Esophagus squamous epithelium (tissue), 5 donors: ENCODE data around the gene PCARE. TPM values are rescaled to one million over a fixed set of nuclear protein-coding genes. Genes with fewer than 3 reads are reported as not detected.
"Not testable (repeated sequence)": the region's sequence is repeated elsewhere in the genome, so short reads cannot be mapped to it uniquely, and the experiment has no call there.

Experiments used
- DNase-seq: peaks from one replicate; lab custom pipeline; 2025; lab: John Stamatoyannopoulos, UW
- H3K27ac ChIP-seq, 4 donors: fragments of 200-600 bp; sonication (generic); one replicate each; pipeline ENCODE4 v1.5.1; 2016 to 2019; ENCODE audit warnings: mild to moderate bottlenecking in 1 of 4
- H3K27me3 ChIP-seq, 4 donors: fragments of 200-600 bp; sonication (generic); 1 replicate in 3 of 4; 2 replicates in 1 of 4; pipeline versions ENCODE4 v1.5.1 to v1.6.0; 2017 to 2021; ENCODE audit warnings: antibody characterized with exemption in 1 of 4
- H3K36me3 ChIP-seq, 3 donors: fragments of 200-600 bp; sonication (generic); one replicate each; pipeline ENCODE4 v1.5.1; 2016 to 2019
- H3K4me1 ChIP-seq, 3 donors: fragments of 200-600 bp; sonication (generic); one replicate each; pipeline ENCODE4 v1.5.1; 2017 to 2019
- H3K4me3 ChIP-seq, 4 donors: fragments of 200-600 bp; sonication (generic); 1 replicate in 3 of 4; 2 replicates in 1 of 4; pipeline ENCODE4 v1.5.1; 2016 to 2019; ENCODE audit warnings: mild to moderate bottlenecking in 2 of 4, moderate library complexity in 1 of 4
- H3K9me3 ChIP-seq, 3 donors: fragments of 200-600 bp; sonication (generic); one replicate each; pipeline ENCODE4 v1.5.1; 2016 to 2019
- POLR2A ChIP-seq, 4 donors: fragments of 450-650 bp; IDR thresholded peaks; one replicate each; pipeline ENCODE4 v1.6.1; 2017; ENCODE audit warnings: antibody characterized with exemption in 4 of 4, mild to moderate bottlenecking in 4 of 4, moderate library complexity in 3 of 4
- WGBS, 2 donors: methylation state at CpG; one replicate each; pipeline ENCODE4 v1.1.5; 2018; 5-methylcytosine and 5-hydroxymethylcytosine counted together
- intact Hi-C: fragments of 100-400 bp; cut with DNase I; formaldehyde crosslinking; loops from one replicate; pipeline ENCODE4 v1.15.0; 2022
- total RNA-seq, 4 donors: library from RNA; depleted of rRNA; stranded (reverse); fragments of >200 nt; gene quantifications; one replicate each; pipeline ENCODE4 v1.1.0, GENCODE V29; 2016
- TF ChIP-seq, protein P1 (sequence below), 6 experiments: fragments of 450-650 bp in 4 of 6; fragments of 200-600 bp in 2 of 6; sonication (generic) in 2 of 6; IDR thresholded peaks; one replicate each; pipeline ENCODE4 v1.5.1; 2016 to 2019; ENCODE audit warnings: antibody characterized with exemption in 6 of 6, mild to moderate bottlenecking in 4 of 6, moderate library complexity in 4 of 6
- donor health status: DM: yes; HTN: yes; CAD: no.

The PCARE gene
- total RNA-seq, 4 donors from 2014 or later: 0.04 TPM; not detected in 3

DNA sequence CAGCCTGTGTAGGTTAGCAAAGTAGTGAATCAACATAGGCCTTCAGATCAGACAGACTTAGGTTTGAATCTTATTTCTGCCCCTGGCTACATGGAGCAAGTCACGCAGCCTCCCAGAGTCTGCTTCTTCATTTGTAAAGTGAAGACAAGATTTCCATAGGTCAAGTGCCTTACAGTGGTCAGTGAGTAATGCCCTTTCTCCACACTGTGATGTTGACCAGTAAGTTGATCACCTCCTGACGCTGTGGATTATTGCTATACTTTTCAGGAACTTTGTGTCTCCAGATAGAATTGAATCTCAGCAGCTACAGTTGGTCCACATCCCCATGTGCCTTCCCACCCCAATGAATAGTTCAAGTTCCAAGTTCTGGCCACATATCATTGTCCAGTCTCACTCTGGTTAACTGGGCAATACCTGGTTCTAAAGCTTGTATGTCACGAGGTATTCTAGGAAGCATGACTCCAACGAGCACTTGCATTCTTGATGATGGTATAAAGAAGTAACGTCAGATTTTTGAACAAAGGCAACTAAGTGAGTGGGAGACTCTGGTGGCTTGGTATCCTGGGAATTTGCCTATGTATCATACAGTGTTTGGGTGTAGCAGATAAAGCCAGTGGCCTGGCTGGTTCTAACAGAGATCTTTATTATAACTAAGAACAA is 38.8 kb upstream of the PCARE start:
- Histone ChIP-seq H3K4me3 (no peak overlapping the region), H3K9me3 (no peaks in the 10 kb centered on the region), H3K27me3 (peaks cover 0 to 3% (median 0%) of the 10 kb centered on the region in 4 donors), H3K27ac (peak overlapping the region; percentile 96 to 99 (median 98)), H3K36me3 (no peaks in the 10 kb centered on the region), H3K4me1 (peaks cover 24 to 66% (median 27%) of the 10 kb centered on the region in 3 donors)
- WGBS, 2 donors: 85 to 91% methylated on average over 5 of the region's 5 CpGs
- intact Hi-C loops: no loop called here
- TF ChIP-seq, protein P1, sequence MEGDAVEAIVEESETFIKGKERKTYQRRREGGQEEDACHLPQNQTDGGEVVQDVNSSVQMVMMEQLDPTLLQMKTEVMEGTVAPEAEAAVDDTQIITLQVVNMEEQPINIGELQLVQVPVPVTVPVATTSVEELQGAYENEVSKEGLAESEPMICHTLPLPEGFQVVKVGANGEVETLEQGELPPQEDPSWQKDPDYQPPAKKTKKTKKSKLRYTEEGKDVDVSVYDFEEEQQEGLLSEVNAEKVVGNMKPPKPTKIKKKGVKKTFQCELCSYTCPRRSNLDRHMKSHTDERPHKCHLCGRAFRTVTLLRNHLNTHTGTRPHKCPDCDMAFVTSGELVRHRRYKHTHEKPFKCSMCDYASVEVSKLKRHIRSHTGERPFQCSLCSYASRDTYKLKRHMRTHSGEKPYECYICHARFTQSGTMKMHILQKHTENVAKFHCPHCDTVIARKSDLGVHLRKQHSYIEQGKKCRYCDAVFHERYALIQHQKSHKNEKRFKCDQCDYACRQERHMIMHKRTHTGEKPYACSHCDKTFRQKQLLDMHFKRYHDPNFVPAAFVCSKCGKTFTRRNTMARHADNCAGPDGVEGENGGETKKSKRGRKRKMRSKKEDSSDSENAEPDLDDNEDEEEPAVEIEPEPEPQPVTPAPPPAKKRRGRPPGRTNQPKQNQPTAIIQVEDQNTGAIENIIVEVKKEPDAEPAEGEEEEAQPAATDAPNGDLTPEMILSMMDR (IDR thresholded peaks at IDR 0.05): no peak
- no peak for TF ChIP-seq POLR2A (IDR thresholded peaks at IDR 0.05)
- no peak for DNase-seq

DNA sequence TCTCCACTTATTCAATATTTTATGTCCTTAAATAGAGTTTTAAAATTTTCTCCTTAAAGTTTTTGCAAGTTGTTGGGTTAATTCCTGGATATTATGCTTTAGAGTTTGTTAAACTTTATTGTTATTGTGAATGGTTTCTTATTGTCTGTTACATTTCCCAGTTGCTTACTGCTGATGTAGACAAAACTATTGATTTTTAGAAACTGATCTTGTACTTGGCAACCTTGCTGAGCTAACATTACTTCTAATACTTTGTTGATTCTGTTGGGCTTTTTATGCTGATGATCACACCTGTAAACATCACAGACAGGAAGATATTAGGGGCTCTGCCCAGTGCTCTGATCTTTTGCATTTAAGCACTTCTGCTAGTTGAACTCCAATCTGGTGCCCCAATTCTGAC is 38.1 kb upstream of the PCARE start:
- DNase-seq: no peak
- Histone ChIP-seq H3K27ac (peak overlapping the region in 1 of 4 donors; percentile 96), H3K9me3 (no peaks in the 10 kb centered on the region), H3K36me3 (no peaks in the 10 kb centered on the region), H3K27me3 (peaks cover 0 to 3% (median 0%) of the 10 kb centered on the region in 4 donors), H3K4me1 (peaks cover 19 to 66% (median 27%) of the 10 kb centered on the region in 3 donors), H3K4me3 (no peak overlapping the region)
- intact Hi-C loops: no loop called here
- TF ChIP-seq POLR2A (IDR thresholded peaks at IDR 0.05): no peak
- TF ChIP-seq, protein P1 (IDR thresholded peaks at IDR 0.05): no peak

DNA sequence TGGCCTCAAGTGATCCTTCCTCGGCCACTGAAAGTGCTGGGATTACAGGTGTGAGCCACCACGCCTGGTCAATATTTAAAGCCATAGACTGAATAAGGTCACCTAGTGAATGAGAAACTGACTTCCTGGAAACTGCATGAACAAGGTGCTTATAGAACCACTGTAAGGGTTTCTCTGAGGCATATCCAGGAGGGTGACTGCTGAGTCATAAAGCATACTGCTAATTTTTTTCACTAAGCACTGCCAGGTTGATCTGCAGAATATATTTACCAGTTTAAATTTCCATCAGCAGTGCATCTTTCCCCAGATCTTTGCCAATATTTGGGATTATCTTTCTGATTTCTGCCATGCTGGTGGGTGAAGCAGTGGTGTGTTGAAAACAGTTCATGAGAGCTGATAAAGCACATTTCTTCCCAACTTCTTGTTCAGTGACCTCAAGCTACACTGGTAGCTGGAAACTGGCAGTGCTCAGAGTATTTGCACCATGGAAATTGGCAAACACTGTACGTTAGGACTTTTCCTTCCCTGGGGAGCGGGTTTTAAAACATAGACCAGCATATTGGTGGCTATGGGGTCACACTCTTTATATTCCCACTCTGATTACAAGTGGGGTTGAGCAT is 36.7 kb upstream of the PCARE start:
- Histone ChIP-seq H3K27ac (peak overlapping the region in 3 of 4 donors; percentile 50 to 72 (median 64)), H3K4me3 (no peak overlapping the region), H3K9me3 (no peaks in the 10 kb centered on the region), H3K4me1 (peaks cover 18 to 62% (median 22%) of the 10 kb centered on the region in 3 donors), H3K36me3 (no peaks in the 10 kb centered on the region), H3K27me3 (peaks cover 0 to 3% (median 0%) of the 10 kb centered on the region in 4 donors)
- intact Hi-C loops: no loop called here
- TF ChIP-seq, protein P1 (IDR thresholded peaks at IDR 0.05): no peak
- TF ChIP-seq POLR2A (IDR thresholded peaks at IDR 0.05): no peak
- WGBS, 2 donors: 50 to 59% methylated on average over 3 to 4 of the region's 4 CpGs
- DNase-seq: no peak

DNA sequence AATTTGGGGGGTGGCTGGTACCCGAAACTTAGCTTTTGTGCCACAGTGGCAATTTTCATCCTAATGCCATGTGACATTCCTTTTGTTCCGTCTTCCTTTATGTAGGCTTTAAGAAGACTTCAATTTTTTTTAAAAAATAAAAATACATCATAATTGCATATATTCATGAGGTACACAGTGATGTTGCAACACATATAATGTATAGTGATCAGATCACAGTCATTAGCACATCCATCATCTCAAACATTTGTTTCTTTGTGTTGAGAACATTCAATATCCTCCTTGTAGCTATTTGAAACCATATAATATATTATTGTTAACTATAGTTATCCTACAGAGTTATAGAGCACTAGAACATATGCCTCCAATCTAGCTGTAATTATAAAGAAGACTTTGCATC is 34.9 kb upstream of the PCARE start:
- peaks cover 10 to 52% (median 14%) of the 10 kb centered on the region in 3 donors for H3K4me1 ChIP-seq
- no peaks in the 10 kb centered on the region for H3K27me3 ChIP-seq
- TF ChIP-seq, protein P1 (IDR thresholded peaks at IDR 0.05): no peak
- no peak for TF ChIP-seq POLR2A (IDR thresholded peaks at IDR 0.05)
- intact Hi-C loops: no loop called here
- no peaks in the 10 kb centered on the region for H3K36me3 ChIP-seq
- 86 to 100% methylated on average over 2 of the region's 2 CpGs for WGBS, 2 donors
- no peaks in the 10 kb centered on the region for H3K9me3 ChIP-seq
- H3K4me3 ChIP-seq: no peak overlapping the region
- H3K27ac ChIP-seq: no peak overlapping the region
- DNase-seq: no peak

DNA sequence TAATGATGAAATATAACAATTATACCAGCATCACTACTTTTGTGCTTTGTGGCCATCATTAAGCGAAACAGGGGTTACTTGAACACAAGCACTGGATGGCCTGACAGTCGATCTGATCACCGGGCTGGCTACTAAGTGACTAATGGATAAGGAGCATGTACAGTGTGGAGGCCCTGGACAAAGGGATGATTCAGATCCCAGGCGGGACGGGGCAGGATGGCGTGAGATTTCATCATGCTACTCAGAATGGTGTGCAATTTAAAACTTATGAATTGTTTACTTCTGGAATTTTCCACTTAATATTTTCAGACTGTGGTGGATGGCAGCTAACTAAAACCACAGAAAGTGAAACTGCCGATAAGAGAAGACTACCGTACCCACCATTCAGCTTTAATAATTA is 33.9 kb upstream of the PCARE start:
- no peak for DNase-seq
- Histone ChIP-seq H3K9me3 (no peaks in the 10 kb centered on the region), H3K27ac (peak overlapping the region; percentile 32 to 50 (median 44)), H3K4me3 (peak overlapping the region in 1 of 4 donors; percentile 17), H3K27me3 (no peaks in the 10 kb centered on the region), H3K4me1 (peaks cover 3 to 42% (median 12%) of the 10 kb centered on the region in 3 donors), H3K36me3 (no peaks in the 10 kb centered on the region)
- intact Hi-C loops: no loop called here
- TF ChIP-seq POLR2A (IDR thresholded peaks at IDR 0.05): no peak
- TF ChIP-seq, protein P1 (IDR thresholded peaks at IDR 0.05): no peak
- 57 to 61% methylated on average over 8 of the region's 8 CpGs for WGBS, 2 donors

DNA sequence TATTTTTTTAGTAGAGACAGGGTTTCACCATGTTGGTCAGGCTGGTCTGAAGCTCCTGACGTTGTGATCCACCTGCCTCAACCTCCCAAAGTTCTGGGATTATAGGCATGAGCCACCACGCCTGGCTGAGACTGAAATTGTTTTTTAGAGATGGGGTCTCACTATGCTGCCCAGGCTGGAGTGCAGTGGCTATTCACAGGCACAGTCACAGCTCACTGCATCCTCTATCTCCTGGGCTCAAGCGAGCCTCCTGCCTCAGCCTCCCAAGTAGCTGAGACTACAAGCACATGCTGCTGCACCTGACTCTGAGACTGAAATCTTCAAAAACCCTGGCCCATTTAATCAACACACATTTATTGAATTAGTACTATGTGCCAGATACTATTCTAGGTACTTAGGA is 33.2 kb upstream of the PCARE start:
- intact Hi-C loops, H3K9me3 ChIP-seq, H3K27me3 ChIP-seq, H3K4me3 ChIP-seq, H3K36me3 ChIP-seq, DNase-seq: not testable (repeated sequence)
- WGBS, 2 donors: 87 to 96% methylated on average over 2 to 3 of the region's 3 CpGs
- Histone ChIP-seq H3K27ac (peak overlapping the region in 1 of 4 donors; percentile 50), H3K4me1 (peaks cover 3 to 39% (median 12%) of the 10 kb centered on the region in 3 donors)
